Endothelial cell (in vitro differentiated cells): ENCODE results near the gene UTS2. TPM values are rescaled to one million over a fixed set of nuclear protein-coding genes. Genes with fewer than 3 reads are reported as not detected.

ENCODE experiments used
- DNase-seq: peaks from one replicate; pipeline ENCODE4 v3.0.0; 2021; ENCODE audit warnings: low spot score
- H3K27ac Mint-ChIP-seq: one replicate; pipeline ENCODE4 v1.8.0; 2021; ENCODE audit warnings: mixed read lengths, inconsistent platforms; ENCODE audit not compliant: unreplicated experiment
- H3K27me3 Mint-ChIP-seq: one replicate; pipeline ENCODE4 v1.8.0; 2021; ENCODE audit warnings: mild to moderate bottlenecking, moderate library complexity, mixed read lengths, inconsistent platforms; ENCODE audit not compliant: unreplicated experiment
- H3K36me3 Mint-ChIP-seq: one replicate; pipeline ENCODE4 v1.8.0; 2021; ENCODE audit warnings: mild to moderate bottlenecking, low read depth, mixed read lengths, inconsistent platforms; ENCODE audit not compliant: unreplicated experiment
- H3K4me1 Mint-ChIP-seq: one replicate; pipeline ENCODE4 v1.8.0; 2021; ENCODE audit warnings: mild to moderate bottlenecking, mixed read lengths, inconsistent platforms; ENCODE audit not compliant: unreplicated experiment
- H3K4me3 Mint-ChIP-seq: one replicate; pipeline ENCODE4 v1.8.0; 2021; ENCODE audit warnings: mild to moderate bottlenecking, mixed read lengths, inconsistent platforms; ENCODE audit not compliant: unreplicated experiment
- H3K9me3 Mint-ChIP-seq: one replicate; pipeline ENCODE4 v1.8.0; 2021; ENCODE audit warnings: mixed read lengths, inconsistent platforms; ENCODE audit not compliant: unreplicated experiment
- CTCF ChIP-seq: fragments of 200-600 bp; sonication (generic); IDR thresholded peaks from one replicate; pipeline ENCODE4 v1.5.0; 2021; ENCODE audit warnings: antibody characterized with exemption; ENCODE audit not compliant: unreplicated experiment
- total RNA-seq: library from RNA; stranded (reverse); fragmentation: NEBNext Ultra II Directional; extraction: Animal tissue kit (Norgen Biotek cat#: 25700); gene quantifications from one replicate; pipeline ENCODE4 v1.2.1, GENCODE V29; 2021; ENCODE audit not compliant: unreplicated experiment

The UTS2 gene
- total RNA-seq, 1 donor from 2014 or later = not detected

GRCh38 chr1:7853684-7854026 is 790 bp upstream of the UTS2 start:
- no peak overlapping the region for H3K4me3 Mint-ChIP-seq
- H3K27me3 Mint-ChIP-seq = peaks cover 1% of the 10 kb centered on the region
- H3K4me1 Mint-ChIP-seq = peaks cover 14% of the 10 kb centered on the region
- no peak for TF ChIP-seq CTCF
- H3K27ac Mint-ChIP-seq = no peak overlapping the region
- no peak for DNase-seq
- H3K36me3 Mint-ChIP-seq = peaks cover 4% of the 10 kb centered on the region
- no peaks in the 10 kb centered on the region for H3K9me3 Mint-ChIP-seq

GRCh38 chr1:7850786-7851185 is 2.1 kb downstream of the UTS2 start:
- no peak for TF ChIP-seq CTCF
- Mint-ChIP-seq H3K36me3 (no peaks in the 10 kb centered on the region), H3K27ac (no peak overlapping the region), H3K27me3 (peaks cover 3% of the 10 kb centered on the region), H3K9me3 (no peaks in the 10 kb centered on the region), H3K4me3 (no peak overlapping the region), H3K4me1 (peaks cover 9% of the 10 kb centered on the region)
- DNase-seq = no peak

GRCh38 chr1:7847599-7847998 is 5.3 kb downstream of the UTS2 start:
- Mint-ChIP-seq H3K36me3 (no peaks in the 10 kb centered on the region), H3K9me3 (no peaks in the 10 kb centered on the region), H3K4me1 (peaks cover under 1% of the 10 kb centered on the region), H3K27me3 (peaks cover 3% of the 10 kb centered on the region), H3K27ac (no peak overlapping the region), H3K4me3 (no peak overlapping the region)
- TF ChIP-seq CTCF = no peak
- DNase-seq = no peak

GRCh38 chr1:7846656-7847055 is 6.2 kb downstream of the UTS2 start:
- DNase-seq = no peak
- TF ChIP-seq CTCF = no peak
- Mint-ChIP-seq H3K36me3 (no peaks in the 10 kb centered on the region), H3K4me1 (no peaks in the 10 kb centered on the region), H3K27ac (no peak overlapping the region), H3K9me3 (no peaks in the 10 kb centered on the region), H3K4me3 (no peak overlapping the region), H3K27me3 (peaks cover 3% of the 10 kb centered on the region)

- Mint-ChIP-seq H3K4me3 (no peak overlapping the region), H3K9me3 (no peaks in the 10 kb centered on the region), H3K36me3 (no peaks in the 10 kb centered on the region), H3K27me3 (peaks cover 3% of the 10 kb centered on the region), H3K27ac (no peak overlapping the region), H3K4me1 (no peaks in the 10 kb centered on the region)
- no peak for DNase-seq
- no peak for TF ChIP-seq CTCF
Measured at GRCh38 chr1:7845761-7846160, 7.1 kb downstream of the UTS2 start.
